Endothelial cell of hepatic sinusoid (primary cell): ENCODE results near the gene CSTF2T.

Experiments used
- in situ Hi-C: cut with HindIII; loops from 2 replicates; pipeline ENCODE4 v1.10.0; 2017; ENCODE audit warnings: low sequenced_read_pairs

CSTF2T gene

GRCh38 chr10:51651063-51651462 is 48.3 kb downstream of the CSTF2T start:
- in situ Hi-C loops: no loop called here

GRCh38 chr10:51649064-51649463 is 50.3 kb downstream of the CSTF2T start:
- in situ Hi-C loops: no loop called here
